GM21381 (cell line): ENCODE measurements around the gene PLPP1.

ENCODE experiments used
- ATAC-seq: cut with Tn5 transposase; IDR thresholded peaks from one replicate; pipeline ENCODE4 v1.9.1; 2021; ENCODE audit warnings: mild to moderate bottlenecking, moderate library complexity; ENCODE audit not compliant: unreplicated experiment

PLPP1 gene

DNA sequence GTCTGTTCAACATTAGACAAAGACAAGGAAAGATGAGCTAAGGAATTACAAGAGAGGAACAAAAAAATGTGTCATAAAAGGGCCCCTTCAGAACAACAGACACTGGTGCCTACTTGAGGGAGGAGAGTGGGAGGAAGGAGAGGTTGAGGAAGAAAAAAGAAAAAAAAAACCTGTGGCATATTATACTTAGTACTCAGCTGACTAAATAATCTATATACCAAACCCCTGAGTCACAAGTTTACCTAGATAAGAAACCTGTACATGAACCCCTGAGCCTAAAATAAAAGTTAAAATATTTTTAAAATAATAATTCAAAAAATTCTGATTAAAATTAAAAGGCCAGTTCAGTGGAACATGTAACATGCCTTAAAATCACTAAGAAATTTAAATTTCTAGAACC is 119.7 kb downstream of the PLPP1 start:
- no peak for ATAC-seq

DNA sequence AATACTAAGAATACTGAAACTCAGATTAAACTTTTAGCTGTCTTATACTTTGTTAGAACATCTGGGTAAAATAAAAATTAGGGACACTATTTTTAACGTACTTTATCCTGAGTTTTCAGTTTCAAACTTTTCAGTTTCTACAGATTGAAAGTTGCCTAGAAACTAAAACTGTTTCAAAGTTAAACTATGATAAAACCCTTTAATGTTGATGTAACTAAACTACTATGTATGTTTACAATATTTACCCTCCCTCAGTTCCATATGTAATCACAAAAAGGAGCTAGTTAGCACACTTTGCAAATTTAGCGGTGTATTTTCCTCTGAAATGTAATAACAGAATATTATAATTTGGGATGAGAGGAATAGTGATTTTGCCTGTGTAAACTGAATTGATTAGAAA is 121.1 kb downstream of the PLPP1 start:
- ATAC-seq, result no peak

DNA sequence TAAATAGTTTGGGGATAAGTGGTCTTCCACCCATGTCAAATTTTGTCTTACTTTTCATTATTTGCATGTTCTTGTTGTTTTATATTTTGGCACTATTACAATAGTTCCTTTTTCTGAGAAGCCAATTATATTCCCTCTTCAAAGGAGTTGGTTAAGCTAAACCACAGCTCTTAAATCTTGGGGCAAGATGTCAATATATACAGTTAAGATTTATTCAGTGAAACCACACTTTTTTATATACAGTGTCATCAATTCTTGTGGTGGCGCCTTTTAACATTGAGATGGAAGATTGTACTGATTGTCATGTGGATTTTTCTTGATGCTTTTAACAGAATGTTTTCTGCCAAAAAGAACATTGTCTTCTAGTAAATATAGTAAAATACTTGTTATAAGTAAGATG is 122.9 kb downstream of the PLPP1 start:
- ATAC-seq, result no peak

DNA sequence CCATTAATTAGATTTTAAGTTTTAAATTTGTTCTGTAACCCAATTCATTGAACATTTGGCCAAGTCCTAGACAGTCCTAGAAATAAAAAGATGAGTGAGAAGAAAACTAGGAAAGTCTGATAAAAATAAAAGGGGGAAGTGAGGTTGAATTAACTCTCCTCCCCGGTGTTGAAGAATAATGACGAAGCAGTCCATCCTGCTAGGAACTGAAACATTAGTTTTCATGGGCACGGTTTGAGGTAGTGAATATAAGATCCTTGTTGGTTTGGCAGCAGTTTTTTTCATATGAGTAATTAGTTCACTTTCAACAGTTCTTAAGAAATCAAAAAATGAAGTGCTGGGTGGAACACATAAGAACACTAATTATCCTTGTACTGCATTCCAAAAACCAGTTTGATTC is 123.9 kb downstream of the PLPP1 start:
- ATAC-seq, result no peak

DNA sequence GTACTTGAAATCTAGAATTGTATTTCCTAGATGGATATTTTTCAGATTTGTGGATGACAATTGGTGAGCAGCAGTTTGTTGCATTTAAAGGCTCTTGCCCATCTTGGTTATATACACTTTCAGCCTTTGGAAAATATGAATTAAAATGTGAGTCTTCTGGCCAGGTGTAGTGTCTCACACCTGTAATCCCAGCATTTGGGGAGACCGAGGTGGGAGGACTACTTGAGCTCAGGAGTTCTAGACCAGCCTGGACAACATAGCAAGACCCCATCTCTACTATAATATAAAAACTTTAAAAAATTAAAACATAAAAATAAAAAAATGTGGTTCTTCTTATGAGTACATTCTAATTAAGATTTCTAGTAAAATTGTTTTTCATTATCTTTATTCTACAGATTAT is 125.0 kb downstream of the PLPP1 start:
- ATAC-seq, result no peak

DNA sequence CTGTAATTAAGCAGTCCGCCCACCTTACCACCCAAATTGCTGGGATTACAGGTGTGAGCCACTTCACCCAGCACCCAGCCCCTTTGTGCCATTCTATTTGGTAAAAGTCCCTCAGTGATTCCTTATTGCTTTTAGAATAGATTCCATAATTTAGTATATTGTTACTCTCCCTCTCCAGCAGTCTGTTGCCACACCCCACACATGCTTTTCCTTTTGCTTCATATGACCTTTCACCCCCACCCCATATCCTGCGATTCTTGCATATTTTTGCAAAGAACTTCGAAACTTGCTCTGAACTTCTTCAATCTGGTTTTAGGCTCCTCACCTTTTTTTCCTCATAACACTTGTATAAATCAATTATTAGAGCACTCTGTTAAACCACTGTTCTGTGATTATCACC is 126.8 kb downstream of the PLPP1 start:
- no peak for ATAC-seq

DNA sequence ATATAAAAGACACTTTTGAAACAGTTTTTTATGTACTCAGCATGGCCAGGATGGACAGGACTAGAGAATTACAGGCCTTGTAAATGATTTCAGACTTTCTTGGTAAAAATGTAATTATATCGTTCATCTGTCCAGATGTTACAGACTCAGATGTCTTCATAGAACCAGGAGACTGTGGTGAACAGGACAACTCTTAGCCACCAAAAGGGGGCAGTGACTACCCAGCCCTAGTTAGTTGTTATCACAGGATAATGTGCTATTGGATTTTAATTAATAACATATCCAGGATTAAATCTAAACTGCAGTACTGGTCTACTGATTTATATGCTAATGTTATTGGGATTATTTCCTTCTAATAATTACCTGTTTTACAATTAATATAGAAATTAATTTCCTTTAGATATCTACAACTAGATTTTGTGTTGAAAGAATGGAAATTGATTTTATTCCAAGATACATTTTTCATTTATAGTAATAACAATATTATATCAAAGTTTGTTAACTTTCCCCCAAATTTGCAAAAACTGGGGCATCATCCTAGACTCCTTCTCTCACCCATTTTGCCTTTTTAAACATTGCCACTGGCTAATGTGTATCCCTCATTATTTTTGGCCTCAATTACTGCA is 127.6 kb downstream of the PLPP1 start:
- ATAC-seq, result no peak

DNA sequence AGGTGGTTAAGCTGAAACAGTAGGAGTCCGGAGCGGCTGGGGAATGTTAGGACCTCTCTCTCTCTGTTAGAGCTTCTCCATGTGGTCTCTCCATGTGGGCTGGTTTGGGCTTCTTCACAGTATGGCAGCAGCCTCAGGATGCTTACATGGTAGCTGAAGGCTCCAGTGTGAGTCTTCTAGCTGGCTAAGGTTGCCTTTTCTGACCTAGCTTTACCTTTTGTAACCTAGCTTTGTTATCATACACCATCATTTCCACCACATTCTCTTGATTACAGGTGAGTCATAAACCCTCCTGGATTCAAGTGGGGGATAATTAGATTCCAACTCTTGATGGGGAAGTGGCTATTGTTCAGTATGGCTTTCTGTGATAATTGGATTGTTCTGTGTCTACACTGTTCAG is 128.5 kb downstream of the PLPP1 start:
- ATAC-seq, result no peak

DNA sequence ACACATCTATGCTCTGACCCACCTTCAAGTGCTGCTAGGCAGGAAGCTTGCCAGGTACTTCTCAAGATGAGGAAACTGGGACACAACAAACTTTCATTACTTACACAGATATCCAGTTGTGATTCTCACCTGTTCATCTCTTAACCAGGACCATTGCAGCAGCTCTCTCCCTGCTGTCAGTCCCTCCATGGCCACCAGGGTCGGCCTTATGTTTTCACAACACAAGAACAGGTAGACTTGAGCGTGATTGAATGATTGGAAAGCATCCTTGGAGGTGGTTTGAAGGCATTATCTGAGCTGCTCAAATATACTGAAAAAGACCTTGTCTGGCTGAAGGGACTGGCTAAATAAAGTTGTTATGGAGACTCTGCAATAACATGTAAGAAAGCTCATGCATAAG is 132.6 kb downstream of the PLPP1 start:
- no peak for ATAC-seq

DNA sequence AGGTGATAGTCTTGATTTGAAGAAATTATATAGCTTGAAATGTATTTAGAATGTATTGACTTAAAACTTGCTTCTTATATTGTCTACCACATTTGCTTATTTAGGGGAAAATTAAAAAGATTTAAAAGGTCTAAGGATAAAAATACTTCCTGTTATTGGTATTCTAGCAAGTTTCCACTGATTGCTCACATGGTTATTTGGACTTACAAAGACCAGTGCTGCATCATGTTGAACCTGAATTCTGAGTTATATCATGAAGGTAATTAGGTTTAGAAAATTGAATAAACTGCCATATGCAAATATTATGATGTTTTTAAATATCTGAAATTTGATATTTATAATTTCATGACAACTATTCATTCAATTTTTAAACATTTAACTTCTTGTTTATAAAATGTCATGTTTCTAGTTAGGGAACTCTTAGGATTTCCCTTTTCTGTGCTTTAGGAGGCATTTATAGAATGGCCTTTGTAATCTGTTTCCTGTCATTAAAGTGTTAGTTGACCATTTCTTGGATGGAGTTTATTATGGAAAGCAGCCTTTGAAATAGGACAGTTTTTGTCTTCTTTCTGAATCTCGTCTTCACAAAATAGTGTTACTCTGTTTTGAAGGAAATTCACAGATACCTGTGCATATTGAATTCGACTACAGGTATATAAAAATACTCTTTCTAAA is 141.1 kb downstream of the PLPP1 start:
- ATAC-seq, result no peak

DNA sequence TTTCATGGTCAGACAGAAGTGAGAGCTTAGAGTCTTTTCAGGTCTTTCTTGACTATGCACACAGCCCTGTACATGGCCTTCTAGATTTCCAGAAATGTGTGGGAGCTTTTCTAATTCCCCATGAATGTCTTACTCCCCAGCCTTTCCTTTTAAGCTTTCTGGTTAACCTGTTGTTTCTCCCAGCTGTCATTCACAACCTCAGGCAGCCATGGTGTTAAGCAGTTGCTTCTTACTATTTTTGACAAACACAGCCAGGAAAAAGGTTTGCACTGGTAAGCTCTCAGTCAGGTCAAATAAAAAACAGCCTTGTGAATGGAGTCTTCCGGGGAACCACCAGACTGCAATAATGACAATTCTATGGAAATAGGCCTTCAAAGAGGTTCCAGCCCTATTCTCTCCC is 142.1 kb downstream of the PLPP1 start:
- ATAC-seq, result no peak

DNA sequence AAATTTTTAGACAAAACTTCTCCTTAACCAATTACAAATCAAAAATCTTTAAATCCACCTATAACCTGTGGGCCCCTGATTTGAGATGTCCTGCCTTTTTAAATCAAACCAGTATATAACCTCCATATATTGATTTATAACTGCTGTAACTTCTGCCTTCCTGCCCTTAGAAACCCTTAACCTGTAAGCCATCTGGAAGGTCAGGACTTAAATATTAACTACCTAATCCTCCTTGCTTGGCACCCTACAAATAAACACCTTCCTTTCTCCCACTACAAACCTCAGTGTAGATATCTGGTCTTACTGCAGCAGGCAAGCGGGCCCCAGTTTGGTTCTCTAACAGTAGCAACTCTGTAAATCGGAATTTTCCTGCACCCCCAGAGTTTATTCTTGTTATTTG is 143.1 kb downstream of the PLPP1 start:
- ATAC-seq, result no peak

DNA sequence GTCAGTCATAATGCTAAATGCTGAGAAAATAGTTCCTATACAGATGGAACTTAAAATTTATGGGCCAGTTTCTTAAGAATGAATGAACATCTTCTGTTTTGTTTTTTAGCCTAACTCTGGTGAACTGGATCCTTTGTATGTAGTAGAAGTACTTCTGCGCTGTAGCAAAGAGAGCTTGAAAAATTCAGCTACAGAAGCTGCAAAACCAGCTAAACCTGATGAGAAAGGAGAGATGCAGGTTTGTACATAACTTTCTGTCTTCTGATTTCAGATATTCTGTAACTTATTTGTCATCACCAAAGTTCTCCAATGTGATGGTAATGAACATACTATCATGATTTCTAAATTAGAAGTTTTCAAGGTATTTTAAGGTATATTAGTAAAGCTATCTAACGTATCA is 146.9 kb downstream of the PLPP1 start:
- ATAC-seq, result no peak

DNA sequence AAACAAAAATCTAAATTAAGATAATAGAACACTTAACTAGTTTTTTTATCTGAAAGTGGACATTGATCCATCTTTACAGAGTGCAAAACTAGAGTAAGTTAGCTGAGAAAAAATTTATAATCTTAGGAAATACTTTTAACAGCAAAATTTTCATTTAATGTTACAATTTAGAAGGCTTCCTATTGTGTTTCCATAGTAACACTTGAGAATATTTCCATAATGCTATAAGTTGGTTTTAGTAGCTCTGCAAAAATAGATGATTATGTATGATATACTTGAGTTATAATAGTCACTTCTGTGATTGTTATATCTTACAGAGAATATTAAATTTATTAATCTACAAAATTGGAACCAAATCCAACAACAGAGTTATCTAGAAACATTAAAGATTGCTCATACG is 148.4 kb downstream of the PLPP1 start:
- ATAC-seq, result no peak

DNA sequence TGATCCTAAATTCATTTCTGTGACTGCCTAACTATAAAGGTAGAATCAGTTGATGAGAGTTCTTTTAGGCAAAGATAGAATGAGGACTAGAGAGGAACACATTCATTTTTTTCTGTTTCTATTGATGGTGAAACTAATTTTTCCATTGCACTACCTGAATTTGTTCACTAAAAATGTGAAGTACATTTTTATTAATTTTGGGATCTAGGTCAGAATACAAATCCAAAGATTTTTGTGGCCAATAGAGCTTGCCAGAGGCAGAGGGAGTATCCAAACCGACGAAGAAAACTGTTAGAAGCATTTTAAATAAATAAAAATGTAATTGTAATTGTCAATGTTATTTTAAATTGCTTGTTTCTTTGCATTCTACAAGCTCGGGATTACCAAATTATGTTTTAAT is 148.9 kb downstream of the PLPP1 start:
- no peak for ATAC-seq

DNA sequence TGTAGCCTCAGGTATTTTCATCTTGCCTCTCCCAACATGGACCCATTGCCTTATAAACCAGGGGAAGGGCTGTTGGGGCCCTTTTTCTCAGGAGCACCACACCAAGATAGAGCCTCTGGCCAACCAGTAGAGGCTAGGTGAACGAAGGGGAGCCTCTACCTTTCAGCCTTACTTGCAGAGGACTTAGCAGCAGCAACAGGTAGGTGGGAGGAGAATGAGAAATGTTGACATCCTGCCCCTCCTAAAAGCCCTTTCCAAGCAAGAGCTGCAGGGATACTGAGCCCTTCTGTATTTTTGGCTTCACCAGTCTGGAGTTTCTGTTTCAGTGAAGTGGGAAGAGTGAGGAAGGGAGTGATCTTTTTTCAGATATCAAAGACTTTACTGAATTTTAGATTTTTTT is 149.5 kb downstream of the PLPP1 start:
- ATAC-seq, result no peak

DNA sequence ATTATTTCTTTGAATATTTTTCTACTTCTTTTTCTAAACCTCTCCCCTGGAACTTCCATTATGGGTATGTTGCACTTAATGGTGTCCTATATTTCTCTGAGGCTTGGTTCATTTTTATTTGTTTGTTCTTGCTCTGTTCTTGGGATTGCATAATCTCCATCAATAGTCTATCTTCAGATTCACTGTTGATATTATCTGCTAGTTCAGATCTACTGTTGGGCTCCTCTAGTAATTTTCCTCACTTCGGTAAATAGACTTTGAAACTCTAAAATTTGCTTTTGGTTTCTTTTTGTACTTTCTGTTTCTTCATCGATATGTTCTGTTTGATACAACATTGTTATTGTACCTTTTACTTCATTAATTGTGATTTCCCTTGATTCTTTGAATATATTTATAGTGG is 150.7 kb downstream of the PLPP1 start:
- ATAC-seq, result no peak

DNA sequence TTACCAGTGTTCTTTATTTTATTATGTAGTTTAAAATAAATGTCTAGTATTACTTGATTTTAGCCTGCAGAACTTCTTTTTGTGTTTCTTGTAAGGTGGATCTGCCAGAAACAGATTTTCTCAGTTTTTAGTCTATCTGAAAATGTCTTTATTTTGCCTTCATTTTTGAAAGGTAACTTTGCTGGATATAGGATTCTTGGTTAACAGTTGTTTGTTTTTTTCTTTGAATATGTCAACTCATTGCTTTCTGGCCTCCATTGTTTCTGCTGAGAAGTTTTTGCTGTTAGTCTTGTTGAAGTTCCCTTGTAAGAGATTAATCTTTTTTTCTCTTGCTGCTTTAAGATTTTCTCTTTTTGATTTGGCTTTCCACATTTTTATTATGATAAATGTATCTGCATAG is 151.5 kb downstream of the PLPP1 start:
- ATAC-seq, result no peak

DNA sequence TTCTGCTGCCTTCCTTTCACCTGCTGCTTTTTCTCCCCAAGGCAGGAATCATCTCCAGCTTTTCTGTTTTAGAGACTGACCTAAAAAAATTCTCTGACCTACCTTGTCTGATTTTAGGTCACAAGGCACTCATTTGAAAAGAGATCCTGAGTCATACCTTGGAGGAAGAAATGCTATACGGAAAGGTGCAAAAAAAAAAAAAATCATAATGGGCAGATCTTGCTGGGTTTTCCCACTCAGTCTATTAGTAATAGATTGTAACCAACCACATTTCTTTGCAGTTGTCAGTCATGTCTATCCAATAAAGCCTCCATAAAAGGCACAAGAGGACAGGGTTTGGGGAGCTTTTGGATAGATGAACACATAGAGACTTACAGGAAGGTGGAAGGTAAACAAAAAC is 157.0 kb downstream of the PLPP1 start:
- ATAC-seq, result no peak
